Putamen (tissue), 1 donor: ENCODE data around the gene CNOT8.
"Not testable (repeated sequence)": the region's sequence is repeated elsewhere in the genome, so short reads cannot be mapped to it uniquely, and the experiment has no call there.

Experiments
- DNase-seq: peaks from one replicate; pipeline ENCODE4 v3.0.0-alpha.2; 2016; ENCODE audit warnings: low spot score

The CNOT8 gene

GRCh38 chr5:154858297-154858971, at the start of gene CNOT8:
Gene CNOT8 (plus strand): TSS chr5:154858627. CDS start chr5:154863279, 4,652 bp downstream.
- DNase-seq, result peak; percentile 98

- no peak for DNase-seq
Observed at GRCh38 chr5:154811239-154811638, 47.2 kb upstream of the CNOT8 start.

- DNase-seq, result peak; percentile 47
Observed at GRCh38 chr5:154811653-154812465, 46.6 kb upstream of the CNOT8 start.

GRCh38 chr5:154813158-154813557, 45.3 kb upstream of the CNOT8 start:
- no peak for DNase-seq

- no peak for DNase-seq
Observed at GRCh38 chr5:154813736-154814135, 44.7 kb upstream of the CNOT8 start.

- no peak for DNase-seq
Observed at GRCh38 chr5:154815025-154815424, 43.4 kb upstream of the CNOT8 start.

- DNase-seq, result no peak
Observed at GRCh38 chr5:154815684-154816247, 42.7 kb upstream of the CNOT8 start.

- DNase-seq, result no peak
Observed at GRCh38 chr5:154816891-154817492, 41.4 kb upstream of the CNOT8 start.

GRCh38 chr5:154817815-154818214, 40.6 kb upstream of the CNOT8 start:
- no peak for DNase-seq

GRCh38 chr5:154818471-154819116, 39.8 kb upstream of the CNOT8 start:
- no peak for DNase-seq

GRCh38 chr5:154819546-154819945, 38.9 kb upstream of the CNOT8 start:
- DNase-seq, result no peak

GRCh38 chr5:154820383-154820782, 38.0 kb upstream of the CNOT8 start:
- no peak for DNase-seq

GRCh38 chr5:154822896-154823295, 35.5 kb upstream of the CNOT8 start:
- DNase-seq, result not testable (repeated sequence)

GRCh38 chr5:154823605-154824004, 34.8 kb upstream of the CNOT8 start:
- no peak for DNase-seq

- no peak for DNase-seq
Observed at GRCh38 chr5:154824070-154824469, 34.4 kb upstream of the CNOT8 start.

- DNase-seq, result no peak
Observed at GRCh38 chr5:154829181-154829588, 29.2 kb upstream of the CNOT8 start.

- no peak for DNase-seq
Observed at GRCh38 chr5:154829589-154830218, 28.7 kb upstream of the CNOT8 start.

GRCh38 chr5:154830219-154830595, 28.2 kb upstream of the CNOT8 start:
- DNase-seq, result no peak

GRCh38 chr5:154830596-154830995, 27.8 kb upstream of the CNOT8 start:
- no peak for DNase-seq

- no peak for DNase-seq
Observed at GRCh38 chr5:154831451-154831850, 27.0 kb upstream of the CNOT8 start.

GRCh38 chr5:154832804-154833203, 25.6 kb upstream of the CNOT8 start:
- not testable (repeated sequence) for DNase-seq

GRCh38 chr5:154834053-154834452, 24.4 kb upstream of the CNOT8 start:
- DNase-seq, result no peak
